GM23338 (cell line): ENCODE measurements around the gene LIPG. TPM values are rescaled to one million over a fixed set of nuclear protein-coding genes. Genes with fewer than 3 reads are reported as not detected.

Experiments
- ATAC-seq: fragments of 200-7000 bp; cut with Tn5 transposase; 3 replicates; pipeline ENCODE4 v1.9.1; 2020
- DNase-seq: peaks from one replicate; pipeline ENCODE4 v3.0.0-alpha.2; 2015; ENCODE audit warnings: low spot score
- H2AFZ ChIP-seq: fragments of 200-600 bp; sonication (generic); 2 replicates; pipeline ENCODE4 v1.8.0; 2016; ENCODE audit warnings: antibody characterized with exemption, mild to moderate bottlenecking, moderate library complexity
- H3F3A ChIP-seq: fragments of 200-600 bp; sonication (generic); replicated peaks from 2 replicates; pipeline ENCODE4 v1.8.0; 2017; ENCODE audit warnings: antibody characterized with exemption, mixed run types, low read depth
- H3K27ac ChIP-seq: fragments of 200-600 bp; sonication (generic); 2 replicates; pipeline ENCODE4 v1.6.1; 2016; ENCODE audit warnings: low read depth
- H3K27me3 ChIP-seq: fragments of 200-600 bp; sonication (generic); 2 replicates; pipeline ENCODE4 v1.8.0; 2016; ENCODE audit warnings: mild to moderate bottlenecking, mixed run types, moderate library complexity; ENCODE audit not compliant: insufficient read depth
- H3K36me3 ChIP-seq: fragments of 200-600 bp; sonication (generic); 2 replicates; pipeline ENCODE4 v1.8.0; 2016; ENCODE audit warnings: mild to moderate bottlenecking; ENCODE audit not compliant: insufficient read depth
- H3K4me1 ChIP-seq: fragments of 200-600 bp; sonication (generic); 2 replicates; pipeline ENCODE4 v1.8.0; 2016; ENCODE audit warnings: mild to moderate bottlenecking, moderate library complexity; ENCODE audit not compliant: insufficient read depth
- H3K4me2 ChIP-seq: fragments of 200-600 bp; sonication (generic); 2 replicates; pipeline ENCODE4 v1.7.1; 2017; ENCODE audit warnings: mixed run types
- H3K4me3 ChIP-seq: fragments of 200-600 bp; sonication (generic); 2 replicates; pipeline ENCODE4 v1.6.1; 2016; ENCODE audit warnings: mixed run types
- H3K79me2 ChIP-seq: fragments of 200-600 bp; sonication (generic); replicated peaks from 2 replicates; pipeline ENCODE4 v1.8.0; 2017; ENCODE audit warnings: mild to moderate bottlenecking; ENCODE audit not compliant: insufficient read depth
- H3K9me2 ChIP-seq: fragments of 200-600 bp; sonication (generic); 2 replicates; pipeline ENCODE4 v1.8.0; 2017; ENCODE audit not compliant: insufficient read depth
- H4K20me1 ChIP-seq: fragments of 200-600 bp; sonication (generic); replicated peaks from 2 replicates; pipeline ENCODE4 v1.8.0; 2017; ENCODE audit warnings: mild to moderate bottlenecking; ENCODE audit not compliant: insufficient read depth
- H3K27ac Mint-ChIP-seq: 2 replicates; pipeline ENCODE4 v1.8.0; 2020; ENCODE audit warnings: inconsistent platforms, mild to moderate bottlenecking, moderate library complexity, mixed read lengths
- H3K27me3 Mint-ChIP-seq: 3 replicates; pipeline ENCODE4 v1.8.0; 2022; ENCODE audit warnings: low read depth, mild to moderate bottlenecking, moderate library complexity, mixed read lengths, inconsistent platforms; ENCODE audit not compliant: insufficient read depth, poor library complexity
- H3K36me3 Mint-ChIP-seq: 3 replicates; pipeline ENCODE4 v1.8.0; 2021; ENCODE audit warnings: low read depth, mild to moderate bottlenecking, inconsistent platforms, moderate library complexity, mixed read lengths
- H3K4me1 Mint-ChIP-seq: 3 replicates; pipeline ENCODE4 v1.8.0; 2020; ENCODE audit warnings: mild to moderate bottlenecking, inconsistent platforms, mixed read lengths
- H3K4me3 Mint-ChIP-seq: 3 replicates; pipeline ENCODE4 v1.8.0; 2021; ENCODE audit warnings: moderate library complexity, mild to moderate bottlenecking, inconsistent platforms, mixed read lengths
- H3K9me3 Mint-ChIP-seq: 3 replicates; pipeline ENCODE4 v1.8.0; 2020; ENCODE audit warnings: moderate library complexity, mild to moderate bottlenecking, inconsistent platforms, mixed read lengths
- CREB1 ChIP-seq: fragments of 250-450 bp; sonication (Bioruptor Pico); IDR thresholded peaks from 2 replicates; pipeline ENCODE4 v1.5.0; 2020; ENCODE audit warnings: low read depth, mild to moderate bottlenecking, moderate library complexity
- CTCF ChIP-seq, 2 experiments: fragments of 200-600 bp in 1 of 2; sonication (generic) in 1 of 2; conservative IDR thresholded peaks; 2 replicates each; pipeline versions ENCODE4 v1.5.1 to v1.6.1; 2016 to 2017; ENCODE audit warnings: antibody characterized with exemption in 2 of 2, low read depth in 2 of 2, mild to moderate bottlenecking in 2 of 2, moderate library complexity in 1 of 2
- EZH2 ChIP-seq: fragments of 200-600 bp; sonication (generic); IDR thresholded peaks from one replicate; pipeline ENCODE4 v1.8.0; 2017; ENCODE audit warnings: antibody characterized with exemption, mild to moderate bottlenecking, low read depth; ENCODE audit not compliant: unreplicated experiment
- EZH2phosphoT487 ChIP-seq: fragments of 200-600 bp; sonication (generic); IDR thresholded peaks from one replicate; pipeline ENCODE4 v1.8.1; 2018; ENCODE audit warnings: antibody characterized with exemption; ENCODE audit not compliant: unreplicated experiment
- JUNB ChIP-seq: IDR thresholded peaks from one replicate; pipeline ENCODE4 v1.6.1; 2016; ENCODE audit warnings: antibody characterized with exemption; ENCODE audit not compliant: unreplicated experiment
- REST ChIP-seq: IDR thresholded peaks from one replicate; pipeline ENCODE4 v1.6.1; 2018; ENCODE audit warnings: antibody characterized with exemption; ENCODE audit not compliant: unreplicated experiment
- polyA plus RNA-seq: library from polyadenylated mRNA; unstranded; fragments of >200 nt; fragmentation: Nextera tagmentation; extraction: Ambion mirVana; gene quantifications from 2 replicates; pipeline ENCODE4 v1.2.1, GENCODE V29; 2016
- total RNA-seq: library from RNA; depleted of rRNA; stranded (reverse); fragments of >200 nt; shearing (Covaris generic); gene quantifications from 2 replicates; pipeline ENCODE4 v1.2.3, GENCODE V29; 2014

The LIPG gene
- total and polyA plus RNA-seq, 2 experiments from 2014 or later = 4.9 to 17.7 TPM

GRCh38 chr18:49562481-49563129 lies 748 bp downstream of the LIPG start:
- Mint-ChIP-seq H3K9me3 (peaks cover 23% of the 10 kb centered on the region; the same call in 2 of the 3 replicates), H3K4me3 (peak overlapping the region; percentile 82), H3K36me3 (peaks cover 16% of the 10 kb centered on the region), H3K4me1 (peaks cover 25% of the 10 kb centered on the region), H3K27ac (no peak overlapping the region), H3K27me3 (peaks cover 38% of the 10 kb centered on the region)
- peaks cover 36% of the 10 kb centered on the region for H3K27me3 ChIP-seq
- H3K9me2 ChIP-seq = no peaks in the 10 kb centered on the region
- ATAC-seq (peak; percentile 29), DNase-seq (peak; percentile 50)
- H3K4me2 ChIP-seq = peak overlapping the region; percentile 98
- H3K27ac ChIP-seq = no peak overlapping the region
- TF ChIP-seq EZH2 (no peak), REST (peak; percentile 49)
- 0 out of 2 replicates have a peak, but pooled peaks cover 11% of the 10 kb centered on the region for H3F3A ChIP-seq
- peaks cover 20% of the 10 kb centered on the region for H3K79me2 ChIP-seq
- 0 out of 2 replicates have a peak, but pooled peaks cover 3% of the 10 kb centered on the region for H4K20me1 ChIP-seq
- no peaks in the 10 kb centered on the region for H3K36me3 ChIP-seq
- peaks cover 14% of the 10 kb centered on the region for H3K4me1 ChIP-seq
- peak overlapping the region; percentile 85 for H3K4me3 ChIP-seq
- H2AFZ ChIP-seq = peak overlapping the region; percentile 81

GRCh38 chr18:49563130-49563540 lies 1.3 kb downstream of the LIPG start:
- peaks cover 25% of the 10 kb centered on the region for H3K4me1 Mint-ChIP-seq
- peaks cover 23% of the 10 kb centered on the region; the same call in 2 of the 3 replicates for H3K9me3 Mint-ChIP-seq
- TF ChIP-seq EZH2 = no peak
- no peak for TF ChIP-seq JUNB
- TF ChIP-seq CREB1 (CRISPR knock-in tag) = no peak
- TF ChIP-seq EZH2phosphoT487 = no peak
- no peak for TF ChIP-seq CTCF (conservative IDR thresholded peaks at IDR 0.05; ENCODE audit: low read depth in 2 of 2)
- DNase-seq = no peak
- Histone ChIP-seq H3K27me3 (peaks cover 36% of the 10 kb centered on the region), H3K79me2 (peaks cover 20% of the 10 kb centered on the region), H2AFZ (no peak overlapping the region), H3K4me3 (peak overlapping the region; percentile 85), H3K9me2 (no peaks in the 10 kb centered on the region), H3K27ac (no peak overlapping the region), H3K36me3 (no peaks in the 10 kb centered on the region), H3F3A (0 out of 2 replicates have a peak, but pooled peaks cover 11% of the 10 kb centered on the region), H4K20me1 (0 out of 2 replicates have a peak, but pooled peaks cover 3% of the 10 kb centered on the region), H3K4me2 (peak overlapping the region; percentile 98), H3K4me1 (peaks cover 14% of the 10 kb centered on the region)
- H3K4me3 Mint-ChIP-seq = peak overlapping the region; percentile 82
- H3K27me3 Mint-ChIP-seq = peaks cover 38% of the 10 kb centered on the region
- H3K36me3 Mint-ChIP-seq = peaks cover 18% of the 10 kb centered on the region
- no peak overlapping the region for H3K27ac Mint-ChIP-seq
- ATAC-seq = no peak
